Sigmoid colon (tissue), 7 donors: ENCODE results near the gene COL6A1. TPM values are rescaled to one million over a fixed set of nuclear protein-coding genes. Genes with fewer than 3 reads are reported as not detected.

Experiments
- DNase-seq: peaks from one replicate; pipeline ENCODE4 v3.0.0-alpha.2; 2019
- H3K27ac ChIP-seq, 4 donors: fragments of 200-600 bp; sonication (generic); one replicate each; pipeline ENCODE4 v1.5.1; 2016 to 2019; ENCODE audit warnings: mild to moderate bottlenecking in 1 of 4
- H3K27me3 ChIP-seq, 3 donors: fragments of 200-600 bp; sonication (generic); one replicate each; pipeline ENCODE4 v1.5.1; 2019; ENCODE audit warnings: mild to moderate bottlenecking in 1 of 3
- H3K36me3 ChIP-seq, 4 donors: fragments of 200-600 bp; sonication (generic); one replicate each; pipeline ENCODE4 v1.5.1; 2016 to 2019
- H3K4me1 ChIP-seq, 4 donors: fragments of 200-600 bp; sonication (generic); one replicate each; pipeline ENCODE4 v1.5.1; 2017 to 2019
- H3K4me3 ChIP-seq, 4 donors: fragments of 200-600 bp; sonication (generic); one replicate each; pipeline ENCODE4 v1.5.1; 2017 to 2019; ENCODE audit warnings: mild to moderate bottlenecking in 2 of 4, moderate library complexity in 1 of 4
- H3K9me3 ChIP-seq, 4 donors: fragments of 200-600 bp in 3 of 4; sonication (generic) in 3 of 4; one replicate each; pipeline versions ENCODE4 v1.5.1 to v1.6.1; 2013 to 2019
- EP300 ChIP-seq, 4 donors: sonication (generic); formaldehyde crosslinking; IDR thresholded peaks; one replicate each; pipeline ENCODE4 v1.6.1; 2017; ENCODE audit warnings: antibody characterized with exemption in 4 of 4
- POLR2A ChIP-seq, 2 donors: fragments of 450-650 bp; IDR thresholded peaks; one replicate each; pipeline ENCODE4 v1.6.1; 2016; ENCODE audit warnings: antibody characterized with exemption in 2 of 2, mild to moderate bottlenecking in 2 of 2, moderate library complexity in 2 of 2
- POLR2AphosphoS5 ChIP-seq, 4 donors: sonication (generic); formaldehyde crosslinking; IDR thresholded peaks; one replicate each; pipeline ENCODE4 v1.6.1; 2017; ENCODE audit warnings: antibody characterized with exemption in 4 of 4
- WGBS, 2 donors: extraction: QIAGEN DNeasy Blood & Tissue Kit; methylation state at CpG; one replicate each; pipeline ENCODE4 v1.1.7; 2013; 5-methylcytosine and 5-hydroxymethylcytosine counted together
- intact Hi-C: fragments of 100-400 bp; cut with DNase I; formaldehyde crosslinking; loops from one replicate; pipeline ENCODE4 v1.15.1; 2023
- polyA plus RNA-seq, 3 donors: library from polyadenylated mRNA; stranded (reverse); fragments of 200-250 nt; gene quantifications; one replicate each; pipeline ENCODE4 v1.2.3, GENCODE V29; 2013
- total RNA-seq, 4 donors: library from RNA; depleted of rRNA; stranded (reverse); fragments of >200 nt; gene quantifications; one replicate each; pipeline ENCODE4 v1.1.0, GENCODE V29; 2016
- TF ChIP-seq, protein P1 (sequence below), 4 experiments: fragments of 450-650 bp in 3 of 4; fragments of 200-600 bp in 1 of 4; IDR thresholded peaks; one replicate each; pipeline ENCODE4 v1.5.1; 2016 to 2019; ENCODE audit warnings: antibody characterized with exemption in 4 of 4, mild to moderate bottlenecking in 3 of 4, moderate library complexity in 2 of 4
- donor health status: healthy with polysubstance abuse.
- donor health status: Bipolar disorder and iron deficiency.
- donor health status: healthy.

The COL6A1 gene
- total and polyA plus RNA-seq, 7 donors: 14.3 to 1,755 (median 622) TPM

DNA sequence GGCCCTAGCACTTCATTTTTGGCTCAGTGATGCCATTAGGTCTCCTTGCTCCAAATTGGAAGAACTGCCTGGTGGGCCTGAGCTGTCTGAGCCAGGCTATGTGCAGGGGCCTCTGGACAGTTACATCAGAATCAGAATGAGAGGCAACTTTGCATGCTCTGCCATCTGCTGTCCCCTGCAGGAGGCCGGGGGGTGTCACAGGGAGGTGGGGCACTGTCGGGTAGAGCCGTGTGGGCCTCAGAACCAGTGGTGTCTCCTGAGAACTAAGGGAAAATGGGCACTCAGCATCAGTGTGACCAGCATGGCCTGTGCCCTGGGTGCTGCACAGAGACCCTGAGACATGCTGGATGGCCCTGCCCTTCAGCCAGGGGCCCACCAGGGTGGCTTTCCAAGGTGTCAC, 47.0 kb upstream of the COL6A1 start:
- peaks cover 0 to 12% (median 4%) of the 10 kb centered on the region in 4 donors for H3K9me3 ChIP-seq
- H3K4me3 ChIP-seq: no peak overlapping the region
- intact Hi-C loops: no loop called here
- 75 to 85% methylated on average over 3 of the region's 3 CpGs for WGBS, 2 donors
- H3K27me3 ChIP-seq: no peaks in the 10 kb centered on the region
- no peaks in the 10 kb centered on the region for H3K4me1 ChIP-seq
- H3K27ac ChIP-seq: no peak overlapping the region
- no peak for TF ChIP-seq POLR2AphosphoS5 (IDR thresholded peaks at IDR 0.05)
- no peak for TF ChIP-seq EP300 (IDR thresholded peaks at IDR 0.05)
- TF ChIP-seq POLR2A (IDR thresholded peaks at IDR 0.05): no peak
- TF ChIP-seq, protein P1, sequence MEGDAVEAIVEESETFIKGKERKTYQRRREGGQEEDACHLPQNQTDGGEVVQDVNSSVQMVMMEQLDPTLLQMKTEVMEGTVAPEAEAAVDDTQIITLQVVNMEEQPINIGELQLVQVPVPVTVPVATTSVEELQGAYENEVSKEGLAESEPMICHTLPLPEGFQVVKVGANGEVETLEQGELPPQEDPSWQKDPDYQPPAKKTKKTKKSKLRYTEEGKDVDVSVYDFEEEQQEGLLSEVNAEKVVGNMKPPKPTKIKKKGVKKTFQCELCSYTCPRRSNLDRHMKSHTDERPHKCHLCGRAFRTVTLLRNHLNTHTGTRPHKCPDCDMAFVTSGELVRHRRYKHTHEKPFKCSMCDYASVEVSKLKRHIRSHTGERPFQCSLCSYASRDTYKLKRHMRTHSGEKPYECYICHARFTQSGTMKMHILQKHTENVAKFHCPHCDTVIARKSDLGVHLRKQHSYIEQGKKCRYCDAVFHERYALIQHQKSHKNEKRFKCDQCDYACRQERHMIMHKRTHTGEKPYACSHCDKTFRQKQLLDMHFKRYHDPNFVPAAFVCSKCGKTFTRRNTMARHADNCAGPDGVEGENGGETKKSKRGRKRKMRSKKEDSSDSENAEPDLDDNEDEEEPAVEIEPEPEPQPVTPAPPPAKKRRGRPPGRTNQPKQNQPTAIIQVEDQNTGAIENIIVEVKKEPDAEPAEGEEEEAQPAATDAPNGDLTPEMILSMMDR (IDR thresholded peaks at IDR 0.05): no peak
- DNase-seq: no peak
- no peaks in the 10 kb centered on the region for H3K36me3 ChIP-seq

DNA sequence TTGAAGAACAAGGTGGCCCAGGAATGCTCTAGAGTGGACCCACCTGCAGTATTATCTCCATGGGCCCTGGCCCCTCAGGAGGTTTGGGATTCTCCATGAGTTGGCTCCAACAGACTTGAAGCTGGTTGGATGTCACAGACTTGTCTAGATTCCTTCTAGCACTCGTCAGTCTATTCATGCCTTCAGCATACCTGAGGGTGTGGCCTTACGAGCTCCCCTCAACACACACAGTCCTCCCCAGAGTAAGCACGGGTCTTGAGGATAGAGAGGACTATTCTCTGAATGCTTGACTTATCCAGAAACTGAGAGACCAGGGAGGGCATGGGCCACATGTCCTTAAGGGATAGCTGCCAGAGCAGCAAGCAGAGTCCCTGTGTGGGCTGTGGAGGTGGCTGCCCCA, 45.9 kb upstream of the COL6A1 start:
- Histone ChIP-seq H3K36me3 (no peaks in the 10 kb centered on the region), H3K9me3 (peaks cover 0 to 12% (median 4%) of the 10 kb centered on the region in 4 donors), H3K27ac (no peak overlapping the region), H3K4me1 (no peaks in the 10 kb centered on the region), H3K27me3 (no peaks in the 10 kb centered on the region), H3K4me3 (no peak overlapping the region)
- WGBS, 2 donors: 72 to 84% methylated on average over 3 of the region's 3 CpGs
- TF ChIP-seq, protein P1 (IDR thresholded peaks at IDR 0.05): no peak
- TF ChIP-seq POLR2AphosphoS5 (IDR thresholded peaks at IDR 0.05) (no peak), POLR2A (IDR thresholded peaks at IDR 0.05) (no peak), EP300 (IDR thresholded peaks at IDR 0.05) (no peak)
- DNase-seq: no peak
- intact Hi-C loops: no loop called here

DNA sequence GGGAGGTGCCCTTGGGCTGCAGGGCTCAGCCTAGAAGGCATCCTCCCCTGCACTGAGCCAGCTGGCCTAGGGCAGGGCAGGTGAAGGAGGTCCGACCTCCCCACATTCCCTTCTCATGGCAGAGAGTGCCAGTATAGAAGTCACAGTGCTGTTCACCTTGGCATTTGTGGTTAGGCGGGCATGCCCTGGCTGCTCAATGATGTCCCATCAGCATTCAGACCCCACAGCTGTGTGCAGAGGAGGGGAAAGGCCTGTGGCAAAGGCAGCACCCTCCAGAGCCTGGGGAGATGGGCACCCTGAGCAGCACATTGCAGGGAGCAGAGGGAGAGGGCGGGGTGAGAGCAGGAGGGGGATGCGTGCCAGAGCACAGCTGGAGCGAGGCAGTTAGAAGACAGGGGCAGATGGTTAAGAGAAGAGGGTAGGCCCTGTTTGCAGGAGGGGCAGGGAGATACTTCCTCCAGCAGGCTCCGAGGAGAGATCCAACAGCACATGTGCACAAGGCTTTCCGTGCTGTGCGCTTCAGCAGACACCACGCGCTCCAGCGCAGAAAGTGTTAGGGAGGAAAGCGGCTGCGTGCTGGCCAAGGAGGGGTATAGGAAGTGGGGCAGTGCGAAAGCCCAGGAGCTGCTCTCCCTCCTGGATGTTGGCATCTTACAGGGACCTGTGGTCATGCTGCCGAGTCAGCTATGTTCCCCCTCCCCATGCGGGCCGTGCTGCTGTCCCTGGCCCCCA, 43.7 kb upstream of the COL6A1 start:
- no peak for DNase-seq
- no peaks in the 10 kb centered on the region for H3K4me1 ChIP-seq
- H3K27ac ChIP-seq: no peak overlapping the region
- TF ChIP-seq EP300 (IDR thresholded peaks at IDR 0.05): no peak
- TF ChIP-seq, protein P1 (IDR thresholded peaks at IDR 0.05): no peak
- no peak for TF ChIP-seq POLR2A (IDR thresholded peaks at IDR 0.05)
- TF ChIP-seq POLR2AphosphoS5 (IDR thresholded peaks at IDR 0.05): no peak
- H3K9me3 ChIP-seq: peaks cover 0 to 12% (median 4%) of the 10 kb centered on the region in 4 donors
- H3K4me3 ChIP-seq: no peak overlapping the region
- H3K27me3 ChIP-seq: no peaks in the 10 kb centered on the region
- 81 to 85% methylated on average over 17 of the region's 17 CpGs for WGBS, 2 donors
- no peaks in the 10 kb centered on the region for H3K36me3 ChIP-seq
- intact Hi-C loops: no loop called here

DNA sequence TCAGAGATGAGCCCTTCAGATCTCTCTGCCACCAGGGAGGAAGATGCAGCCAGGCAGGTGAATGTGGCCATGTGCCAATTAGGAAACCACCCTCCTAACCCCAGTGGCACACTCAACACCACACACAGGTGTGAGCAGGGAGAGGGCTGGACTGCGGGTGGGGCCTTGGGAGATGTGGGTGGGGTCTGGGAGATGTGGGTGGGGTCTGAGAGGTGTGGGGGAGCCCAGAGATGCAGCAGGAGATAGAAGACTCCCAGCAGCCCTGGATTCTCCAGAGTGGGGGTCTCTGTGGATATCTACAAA, 43.2 kb upstream of the COL6A1 start:
- no peaks in the 10 kb centered on the region for H3K27me3 ChIP-seq
- no peaks in the 10 kb centered on the region for H3K4me1 ChIP-seq
- no peaks in the 10 kb centered on the region for H3K36me3 ChIP-seq
- WGBS, 2 donors: 63 to 89% methylated on average over 1 of the region's 1 CpG
- intact Hi-C loops: no loop called here
- DNase-seq: no peak
- H3K27ac ChIP-seq: no peak overlapping the region
- no peak for TF ChIP-seq POLR2A (IDR thresholded peaks at IDR 0.05)
- H3K4me3 ChIP-seq: no peak overlapping the region
- peaks cover 0 to 12% (median 4%) of the 10 kb centered on the region in 4 donors for H3K9me3 ChIP-seq

DNA sequence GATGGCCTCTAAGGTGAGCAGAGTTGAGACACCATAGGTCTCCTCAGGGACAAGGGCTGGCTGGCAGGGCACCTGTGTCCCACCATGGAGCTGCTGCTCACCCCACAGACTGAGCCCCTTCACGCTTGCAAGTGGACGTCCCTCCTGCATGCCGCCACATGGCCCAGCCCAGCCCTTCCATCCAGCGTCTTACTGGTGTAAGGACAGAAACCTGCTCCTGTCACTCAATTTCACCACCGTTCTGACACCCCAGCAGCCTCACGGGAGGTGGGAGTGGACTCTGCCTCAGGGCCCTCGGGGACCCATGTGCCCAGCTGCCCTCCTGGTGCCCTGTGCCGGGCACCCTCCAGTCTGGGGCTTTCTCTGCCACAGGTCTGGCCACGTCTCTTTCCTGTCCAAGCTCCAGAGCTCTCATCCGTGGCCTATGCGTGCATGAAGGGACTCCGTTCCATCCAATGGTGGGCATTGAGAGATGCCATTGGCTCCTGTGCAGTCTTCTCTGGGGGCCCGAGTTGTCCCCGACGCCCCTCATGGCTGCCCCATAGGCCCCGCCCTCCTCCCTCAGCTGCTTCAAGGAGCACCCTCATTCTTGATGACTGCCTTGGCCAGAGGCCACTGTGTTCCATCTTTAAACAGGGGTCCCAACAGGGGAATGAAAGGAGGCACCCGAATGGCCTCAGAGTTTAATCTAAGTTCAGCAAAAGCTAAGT, 42.6 kb upstream of the COL6A1 start:
- H3K27me3 ChIP-seq: no peaks in the 10 kb centered on the region
- no peak overlapping the region for H3K4me3 ChIP-seq
- H3K27ac ChIP-seq: no peak overlapping the region
- H3K9me3 ChIP-seq: peaks cover 0 to 12% (median 4%) of the 10 kb centered on the region in 4 donors
- intact Hi-C loops: no loop called here
- H3K36me3 ChIP-seq: no peaks in the 10 kb centered on the region
- no peaks in the 10 kb centered on the region for H3K4me1 ChIP-seq
- DNase-seq: no peak
- TF ChIP-seq POLR2AphosphoS5 (IDR thresholded peaks at IDR 0.05): no peak
- WGBS, 2 donors: 88 to 91% methylated on average over 17 of the region's 17 CpGs
